ENCODE data around the gene GMPPA.

GRCh38 chr2:219513787-219514186 lies 15.1 kb downstream of the GMPPA start:
- TF ChIP-seq MAX (IDR thresholded peaks at IDR 0.05) (no peak), SP1 (IDR thresholded peaks at IDR 0.05) (no peak), ATF3 (IDR thresholded peaks at IDR 0.05) (no peak), HNF4A (conservative IDR thresholded peaks at IDR 0.05) (no peak), JUND (IDR thresholded peaks at IDR 0.05) (no peak), EGR1 (IDR thresholded peaks at IDR 0.05; ENCODE audit: low read depth in 2 of 2) (no peak), ZBTB33 (IDR thresholded peaks at IDR 0.05) (no peak), RAD21 (IDR thresholded peaks at IDR 0.05) (no peak), CTCF (IDR thresholded peaks at IDR 0.05; ENCODE audit: low read depth, low read length, missing input control) (no peak), FOXA1 (IDR thresholded peaks at IDR 0.05) (no peak), GABPA (IDR thresholded peaks at IDR 0.05 in 1 of 2, conservative IDR thresholded peaks at IDR 0.05 in 1 of 2) (no peak), RXRA (IDR thresholded peaks at IDR 0.05) (no peak)

Measured in liver (tissue), 3 donors.